MCF 10A (cell line): ENCODE data around the gene MAN2B1. TPM values are rescaled to one million over a fixed set of nuclear protein-coding genes. Genes with fewer than 3 reads are reported as not detected.
A peak's percentile ranks its signal among the peaks of the same experiment; 100 is the strongest.
"Not testable (repeated sequence)": the region's sequence is repeated elsewhere in the genome, so short reads cannot be mapped to it uniquely, and the experiment has no call there.

Experiments used
- BruUV-seq: library from RNA; stranded (reverse); fragments of 400-500 nt; replicated peaks from 2 replicates; lab custom pipeline; 2021; lab: Mats Ljungman, UMichigan
- CTCF ChIA-PET: fragments of 300-600 bp; sonication (Branson Sonifier 250); formaldehyde crosslinking; extraction: SDS; loops from one replicate; lab custom pipeline; 2021; ENCODE audit warnings: antibody characterized with exemption, inconsistent platforms; lab: Yijun Ruan, JAX
- POLR2A ChIA-PET: fragments of 300-600, 350-650 bp; sonication (Branson Sonifier 250); formaldehyde crosslinking; extraction: SDS; loops from one replicate; lab custom pipeline; 2020; ENCODE audit warnings: antibody characterized with exemption, inconsistent platforms; lab: Yijun Ruan, JAX
- DNase-seq: peaks from one replicate; pipeline ENCODE4 v3.0.0-alpha.2; 2018; ENCODE audit not compliant: unreplicated experiment
- H3K27ac Mint-ChIP-seq: one replicate; pipeline ENCODE4 v1.8.0; 2022; ENCODE audit warnings: mild to moderate bottlenecking, low read depth, mixed read lengths; ENCODE audit not compliant: unreplicated experiment
- H3K27me3 Mint-ChIP-seq: one replicate; pipeline ENCODE4 v1.8.0; 2022; ENCODE audit warnings: mixed read lengths; ENCODE audit not compliant: insufficient read depth, unreplicated experiment
- H3K36me3 Mint-ChIP-seq: one replicate; pipeline ENCODE4 v1.8.0; 2022; ENCODE audit warnings: mild to moderate bottlenecking, moderate library complexity, mixed read lengths; ENCODE audit not compliant: insufficient read depth, unreplicated experiment
- H3K4me1 Mint-ChIP-seq: one replicate; pipeline ENCODE4 v1.8.0; 2022; ENCODE audit warnings: mixed read lengths; ENCODE audit not compliant: insufficient read depth, unreplicated experiment
- H3K4me3 Mint-ChIP-seq: one replicate; pipeline ENCODE4 v1.8.0; 2022; ENCODE audit warnings: mild to moderate bottlenecking, moderate library complexity, mixed read lengths; ENCODE audit not compliant: unreplicated experiment
- H3K9me3 Mint-ChIP-seq: one replicate; pipeline ENCODE4 v1.8.0; 2022; ENCODE audit warnings: mixed read lengths; ENCODE audit not compliant: unreplicated experiment
- intact Hi-C: fragments of 100-400 bp; cut with micrococcal nuclease; formaldehyde crosslinking; loops from 2 replicates; pipeline ENCODE4 v1.14.1; 2022
- total RNA-seq: library from RNA; stranded (reverse); gene quantifications from 2 replicates; pipeline ENCODE4 v1.2.3, GENCODE V29; 2022
- TF ChIP-seq, protein P1 (sequence below): fragments of 200-600 bp; IDR thresholded peaks from one replicate; pipeline ENCODE4 v1.8.0; 2022; ENCODE audit warnings: antibody characterized with exemption, mild to moderate bottlenecking; ENCODE audit not compliant: unreplicated experiment

Gene MAN2B1
- total RNA-seq, 1 experiment from 2014 or later, result 53.8 TPM

DNA sequence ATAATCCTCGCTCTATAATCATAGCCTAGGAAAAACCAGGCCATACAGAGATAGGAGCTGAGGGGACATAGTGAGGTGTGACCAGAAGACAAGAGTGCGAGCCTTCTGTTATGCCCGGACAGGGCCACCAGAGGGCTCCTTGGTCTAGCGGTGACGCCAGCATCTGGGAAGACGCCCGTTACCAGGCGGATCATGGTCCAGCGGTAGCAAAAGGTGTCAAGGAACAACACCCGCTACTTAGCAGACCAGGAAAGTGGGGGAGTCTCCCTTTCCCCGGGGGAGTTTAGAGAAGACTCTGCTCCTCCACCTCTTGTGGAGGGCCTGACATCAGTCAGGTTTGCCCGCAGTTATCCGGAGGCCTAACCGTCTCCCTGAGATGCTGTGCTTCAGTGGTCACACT lies 45.5 kb upstream of the MAN2B1 start:
- POLR2A ChIA-PET, DNase-seq, H3K27me3 Mint-ChIP-seq: not testable (repeated sequence)

DNA sequence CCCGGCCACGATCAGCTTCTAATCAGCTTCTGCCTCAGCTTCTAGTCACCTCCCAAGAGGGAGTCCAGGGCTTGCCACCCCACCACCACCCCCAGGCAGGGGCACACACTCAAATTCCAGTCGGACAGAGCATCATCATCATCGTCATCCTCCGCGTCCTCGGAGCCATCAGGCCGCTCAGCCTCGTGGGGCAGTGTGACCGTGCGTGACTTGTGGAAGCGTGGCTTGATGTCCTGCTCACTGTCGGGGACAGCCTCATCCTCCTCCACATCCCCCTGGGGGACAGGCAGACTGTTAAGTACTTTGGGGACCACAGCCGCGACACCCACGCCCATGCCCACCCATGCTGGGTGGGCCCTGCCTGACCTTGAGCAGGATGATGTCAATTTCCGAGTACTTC lies 44.6 kb upstream of the MAN2B1 start:
- no peaks in the 10 kb centered on the region for H3K4me1 Mint-ChIP-seq

More for the DNA sequence above, 45.5 kb upstream of the MAN2B1 start:
- H3K4me3 Mint-ChIP-seq, H3K27ac Mint-ChIP-seq, intact Hi-C loops, BruUV-seq, H3K4me1 Mint-ChIP-seq, H3K9me3 Mint-ChIP-seq: not testable (repeated sequence)
- H3K36me3 Mint-ChIP-seq, result peaks cover 96% of the 10 kb centered on the region
- CTCF ChIA-PET, result interaction anchor here (0.6 to 2.1 kb wide), 3 partner anchors 22 to 1818 kb away, joined by 3 to 6 read pairs (median 5); partner anchors contain the start of gene TRIR
- TF ChIP-seq, protein P1, sequence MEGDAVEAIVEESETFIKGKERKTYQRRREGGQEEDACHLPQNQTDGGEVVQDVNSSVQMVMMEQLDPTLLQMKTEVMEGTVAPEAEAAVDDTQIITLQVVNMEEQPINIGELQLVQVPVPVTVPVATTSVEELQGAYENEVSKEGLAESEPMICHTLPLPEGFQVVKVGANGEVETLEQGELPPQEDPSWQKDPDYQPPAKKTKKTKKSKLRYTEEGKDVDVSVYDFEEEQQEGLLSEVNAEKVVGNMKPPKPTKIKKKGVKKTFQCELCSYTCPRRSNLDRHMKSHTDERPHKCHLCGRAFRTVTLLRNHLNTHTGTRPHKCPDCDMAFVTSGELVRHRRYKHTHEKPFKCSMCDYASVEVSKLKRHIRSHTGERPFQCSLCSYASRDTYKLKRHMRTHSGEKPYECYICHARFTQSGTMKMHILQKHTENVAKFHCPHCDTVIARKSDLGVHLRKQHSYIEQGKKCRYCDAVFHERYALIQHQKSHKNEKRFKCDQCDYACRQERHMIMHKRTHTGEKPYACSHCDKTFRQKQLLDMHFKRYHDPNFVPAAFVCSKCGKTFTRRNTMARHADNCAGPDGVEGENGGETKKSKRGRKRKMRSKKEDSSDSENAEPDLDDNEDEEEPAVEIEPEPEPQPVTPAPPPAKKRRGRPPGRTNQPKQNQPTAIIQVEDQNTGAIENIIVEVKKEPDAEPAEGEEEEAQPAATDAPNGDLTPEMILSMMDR, result peak; percentile 32

DNA sequence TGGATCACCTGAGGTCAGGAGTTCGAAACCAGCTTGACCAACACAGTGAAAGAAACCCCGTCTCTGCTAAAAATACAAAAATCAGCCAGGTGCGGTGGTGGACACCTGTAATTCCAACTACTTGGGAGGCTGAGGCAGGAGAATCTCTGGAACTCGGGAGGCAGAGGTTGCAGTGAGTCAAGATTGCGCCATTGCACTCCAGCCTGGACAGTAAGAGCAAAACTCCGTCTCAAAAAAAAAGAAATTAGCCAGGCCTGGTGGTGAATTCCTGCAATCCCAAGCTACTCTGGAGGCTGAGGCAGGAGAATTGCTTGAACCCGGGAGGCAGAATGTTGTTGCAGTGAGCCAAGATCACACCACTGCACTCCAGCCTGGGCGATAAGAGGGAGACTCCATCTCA lies 42.1 kb upstream of the MAN2B1 start:
- no peak for DNase-seq
- Mint-ChIP-seq H3K27me3 (no peaks in the 10 kb centered on the region), H3K27ac (no peak overlapping the region), H3K9me3 (no peaks in the 10 kb centered on the region), H3K4me3 (no peak overlapping the region), H3K36me3 (peaks cover 97% of the 10 kb centered on the region), H3K4me1 (no peaks in the 10 kb centered on the region)
- BruUV-seq, result no TSS peak
- ChIA-PET POLR2A (interaction anchor here (0.7 to 3.1 kb wide), 2 partner anchors 12 kb away, joined by 3 to 13 read pairs; partner anchors contain the start of gene FBXW9), CTCF (interaction anchor here (0.6 to 1.3 kb wide), 2 partner anchors 139 to 141 kb away, joined by 3 to 5 read pairs; no protein-coding TSS in a partner anchor)
- intact Hi-C loops, result no loop called here
- TF ChIP-seq, protein P1, result no peak

More for the DNA sequence above, 44.6 kb upstream of the MAN2B1 start:
- POLR2A ChIA-PET, result no interaction called here
- CTCF ChIA-PET, result interaction anchor here (1.0 to 2.1 kb wide), 6 partner anchors 23 to 140 kb away, joined by 3 to 8 read pairs (median 5); partner anchors contain the start of gene TRIR
- intact Hi-C loops, result no loop called here
- TF ChIP-seq, protein P1, result no peak
- no peaks in the 10 kb centered on the region for H3K9me3 Mint-ChIP-seq
- H3K27me3 Mint-ChIP-seq, result no peaks in the 10 kb centered on the region
- DNase-seq, result no peak
- H3K4me3 Mint-ChIP-seq, result no peak overlapping the region
- H3K36me3 Mint-ChIP-seq, result peaks cover 97% of the 10 kb centered on the region
- no peak overlapping the region for H3K27ac Mint-ChIP-seq
- no TSS peak for BruUV-seq

DNA sequence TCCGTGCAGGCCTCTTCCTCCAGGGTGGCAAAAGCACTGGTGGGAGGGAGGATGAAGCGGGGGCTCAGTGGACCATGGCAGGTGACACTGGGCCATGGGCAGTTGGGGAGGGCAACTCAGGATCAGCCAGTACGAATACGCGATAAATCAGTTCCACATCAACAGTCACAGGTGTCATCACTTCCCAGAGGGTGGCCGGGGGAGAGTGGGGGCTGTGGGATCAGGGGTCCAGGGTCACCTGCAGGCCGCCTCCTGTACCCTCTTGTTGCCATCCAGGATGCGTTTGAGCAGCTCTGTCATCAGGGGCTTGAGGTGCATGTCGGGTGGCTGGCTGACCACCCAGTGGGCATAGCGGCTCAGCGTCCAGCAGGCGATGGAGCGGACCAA lies 39.8 kb upstream of the MAN2B1 start:
- no peaks in the 10 kb centered on the region for H3K9me3 Mint-ChIP-seq
- no peak overlapping the region for H3K4me3 Mint-ChIP-seq
- ChIA-PET POLR2A (interaction anchor here (3.1 kb wide), 1 partner anchor 9 kb away, joined by 13 read pairs; the partner anchor contains the start of gene FBXW9), CTCF (no interaction called here)
- no peaks in the 10 kb centered on the region for H3K4me1 Mint-ChIP-seq
- TF ChIP-seq, protein P1, result no peak
- no peaks in the 10 kb centered on the region for H3K27me3 Mint-ChIP-seq
- H3K27ac Mint-ChIP-seq, result no peak overlapping the region
- DNase-seq, result no peak
- no TSS peak for BruUV-seq
- intact Hi-C loops, result no loop called here
- H3K36me3 Mint-ChIP-seq, result peaks cover 96% of the 10 kb centered on the region
